GM19035 (cell line): ENCODE data around the gene GOLGA3.
"Not testable (repeated sequence)": the region's sequence is repeated elsewhere in the genome, so short reads cannot be mapped to it uniquely, and the experiment has no call there.

ENCODE experiments used
- ATAC-seq: cut with Tn5 transposase; IDR thresholded peaks from one replicate; pipeline ENCODE4 v1.9.1; 2021; ENCODE audit not compliant: unreplicated experiment

Gene GOLGA3

DNA sequence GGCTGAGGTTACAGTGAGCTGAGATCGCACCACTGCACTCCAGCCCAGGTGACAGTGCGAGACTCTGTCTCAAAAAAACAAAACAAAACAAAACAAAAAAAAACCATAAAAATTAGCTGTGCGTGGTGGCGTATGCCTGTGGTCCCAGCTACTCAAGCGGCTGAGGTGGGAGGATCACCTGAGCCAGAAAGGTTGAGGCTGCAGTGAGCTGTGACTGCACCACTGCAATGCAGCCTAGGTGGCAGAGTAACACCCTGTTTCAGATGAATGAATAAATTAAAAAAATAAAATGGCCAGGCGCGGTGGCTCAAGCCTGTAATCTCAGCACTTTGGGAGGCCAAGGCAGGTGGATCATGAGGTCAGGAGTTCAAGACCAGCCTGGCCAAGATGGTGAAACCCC, 75.0 kb downstream of the GOLGA3 start:
- ATAC-seq, result not testable (repeated sequence)

DNA sequence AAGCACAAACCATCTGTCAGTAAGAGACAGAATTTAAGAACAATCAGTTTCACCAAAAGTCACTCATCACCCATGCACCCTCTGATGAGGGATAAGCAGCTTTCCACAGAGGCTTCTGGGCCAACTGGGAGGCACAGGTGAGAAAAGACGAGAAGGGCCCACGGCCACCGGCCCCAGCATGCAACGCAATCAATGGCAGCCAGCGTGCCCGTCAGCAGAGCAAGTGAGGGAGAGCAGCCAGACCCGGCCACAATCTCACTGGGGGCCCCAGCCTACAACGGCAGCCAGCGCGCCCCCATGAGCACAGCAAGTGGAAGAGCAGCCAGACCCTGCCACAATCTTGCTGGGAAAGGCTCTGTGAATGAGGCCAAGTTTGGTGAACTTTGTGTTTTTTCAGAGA, 80.3 kb downstream of the GOLGA3 start:
- ATAC-seq, result no peak

DNA sequence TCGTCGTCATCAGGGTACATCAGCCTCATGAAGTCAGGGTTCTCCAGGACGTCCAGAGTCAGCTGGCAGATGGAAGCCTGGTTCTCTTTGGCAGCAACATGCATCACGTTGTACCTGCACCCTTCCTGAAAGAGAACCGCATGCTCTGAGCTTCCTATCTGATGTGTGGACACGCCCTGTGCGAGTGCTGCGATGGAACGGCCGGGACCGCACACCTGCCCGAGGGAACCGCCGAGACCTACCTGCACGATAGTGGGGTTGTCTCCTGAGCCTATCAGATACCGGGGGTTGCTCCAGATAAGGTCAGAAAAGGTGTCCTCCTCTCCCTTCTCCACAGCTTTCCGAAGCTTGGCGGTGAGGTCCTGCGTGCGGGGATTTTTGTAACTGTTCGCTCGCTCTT, 80.8 kb downstream of the GOLGA3 start:
- no peak for ATAC-seq

DNA sequence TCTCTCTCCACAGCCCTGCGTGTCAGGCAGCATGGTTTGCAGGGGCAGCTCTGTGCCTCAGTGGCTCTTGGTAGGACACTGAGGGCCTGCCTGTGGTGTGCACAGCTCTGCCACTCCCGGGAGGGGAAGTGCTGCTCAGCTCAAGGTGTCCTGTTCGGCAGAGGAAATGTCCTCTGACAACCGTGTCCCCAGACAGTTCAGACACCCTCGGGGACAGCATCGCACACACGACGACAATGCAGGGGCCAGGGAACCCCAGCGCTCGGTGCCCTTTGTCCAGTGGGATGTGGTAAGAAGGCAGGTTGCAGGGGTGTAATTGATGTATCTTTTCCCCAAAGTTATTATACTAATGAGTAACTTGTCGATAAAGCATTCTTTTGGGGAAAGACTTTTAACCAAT, 81.3 kb downstream of the GOLGA3 start:
- ATAC-seq, result no peak

DNA sequence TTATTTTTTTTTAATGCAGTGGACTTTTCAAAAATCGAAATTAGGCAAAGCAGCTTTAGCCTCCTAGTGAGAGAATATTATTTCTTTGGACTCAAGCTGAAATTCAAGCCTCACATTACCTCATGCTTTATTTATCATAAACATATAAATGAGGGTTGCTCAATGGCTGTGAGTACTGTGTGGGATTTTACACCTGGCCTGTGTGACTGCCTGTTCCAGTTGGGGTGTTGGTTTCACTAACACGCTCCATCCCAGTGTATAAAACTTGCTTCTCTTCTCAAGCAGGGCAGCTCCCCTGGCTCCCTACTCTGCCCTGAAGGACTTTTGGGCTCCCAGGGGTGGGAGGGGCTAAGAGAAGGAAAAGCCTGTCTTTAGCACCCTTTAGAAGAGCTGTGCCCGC, 82.1 kb downstream of the GOLGA3 start:
- no peak for ATAC-seq

DNA sequence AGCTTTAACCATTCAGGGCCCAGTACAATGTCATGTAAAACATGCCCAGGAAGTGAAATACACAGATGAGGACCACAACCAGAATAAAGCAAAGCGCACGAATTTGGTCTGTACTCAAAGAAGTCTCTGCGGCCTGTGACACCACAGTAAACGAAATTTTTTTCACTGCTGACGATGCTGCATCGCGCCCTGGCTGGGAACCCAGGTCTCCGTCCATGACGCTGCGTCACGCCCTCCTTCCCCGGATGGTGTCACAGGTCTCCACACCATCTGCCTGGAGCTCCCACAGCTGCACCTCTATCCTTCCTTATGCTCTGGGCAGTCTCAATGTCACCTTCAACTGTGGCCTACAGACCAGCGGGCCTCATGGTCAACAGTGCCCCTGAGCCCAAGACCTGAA, 84.8 kb downstream of the GOLGA3 start:
- no peak for ATAC-seq

DNA sequence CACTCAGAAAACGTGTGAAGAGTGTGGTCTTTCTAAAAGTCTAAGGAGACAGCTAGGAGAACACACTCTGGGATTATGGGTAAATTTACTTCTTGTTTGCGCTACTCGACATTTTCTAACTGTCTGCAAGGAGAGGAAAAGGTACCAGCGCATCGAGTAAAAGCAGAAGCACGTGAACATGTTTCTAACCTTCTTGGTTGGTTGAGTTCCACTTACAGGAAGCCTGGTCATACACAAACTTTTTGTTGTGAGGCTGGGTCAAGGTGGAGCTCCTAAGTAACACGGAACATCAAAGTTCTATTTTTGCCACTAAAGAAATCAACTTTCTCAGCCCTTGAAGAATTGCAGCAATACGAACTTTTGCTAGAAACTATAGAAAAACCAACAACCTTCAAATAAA, 87.0 kb downstream of the GOLGA3 start:
- ATAC-seq, result no peak

DNA sequence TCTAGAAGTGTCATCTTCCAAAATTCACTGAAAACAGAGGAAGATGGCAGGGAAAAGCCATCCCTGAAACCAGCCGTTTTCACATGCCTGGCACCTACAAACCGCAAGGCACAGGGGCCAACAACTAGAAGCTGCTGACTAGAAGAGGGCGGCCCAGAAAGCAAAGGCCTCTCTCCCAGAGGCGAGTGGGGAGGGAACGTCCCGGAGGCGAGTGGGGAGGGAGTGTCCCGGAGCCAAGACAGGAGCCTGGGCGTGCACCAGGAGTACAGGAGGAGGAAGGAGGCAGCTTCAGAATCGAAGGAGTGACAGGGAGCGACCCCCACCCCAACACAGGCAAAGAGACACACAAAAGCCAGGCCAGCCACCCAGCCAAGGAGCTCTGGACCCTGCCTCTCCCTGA, 88.0 kb downstream of the GOLGA3 start:
- no peak for ATAC-seq

DNA sequence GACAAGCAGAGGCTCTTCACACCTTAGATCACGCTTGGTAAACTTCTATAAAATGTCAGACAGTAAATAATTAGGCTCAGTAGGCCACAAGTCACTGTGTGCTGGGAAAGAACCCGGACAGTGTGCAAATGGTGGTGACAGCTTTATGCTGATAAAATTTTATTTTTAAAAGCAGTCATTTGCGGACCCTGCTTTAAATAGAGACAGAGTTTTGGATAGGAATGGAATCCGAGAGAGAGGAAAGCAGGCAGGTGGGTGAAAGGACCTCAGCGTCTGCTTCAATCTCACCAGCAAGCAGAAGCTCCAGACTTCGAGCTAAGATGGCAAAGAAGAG, 88.4 kb downstream of the GOLGA3 start:
- ATAC-seq, result no peak

DNA sequence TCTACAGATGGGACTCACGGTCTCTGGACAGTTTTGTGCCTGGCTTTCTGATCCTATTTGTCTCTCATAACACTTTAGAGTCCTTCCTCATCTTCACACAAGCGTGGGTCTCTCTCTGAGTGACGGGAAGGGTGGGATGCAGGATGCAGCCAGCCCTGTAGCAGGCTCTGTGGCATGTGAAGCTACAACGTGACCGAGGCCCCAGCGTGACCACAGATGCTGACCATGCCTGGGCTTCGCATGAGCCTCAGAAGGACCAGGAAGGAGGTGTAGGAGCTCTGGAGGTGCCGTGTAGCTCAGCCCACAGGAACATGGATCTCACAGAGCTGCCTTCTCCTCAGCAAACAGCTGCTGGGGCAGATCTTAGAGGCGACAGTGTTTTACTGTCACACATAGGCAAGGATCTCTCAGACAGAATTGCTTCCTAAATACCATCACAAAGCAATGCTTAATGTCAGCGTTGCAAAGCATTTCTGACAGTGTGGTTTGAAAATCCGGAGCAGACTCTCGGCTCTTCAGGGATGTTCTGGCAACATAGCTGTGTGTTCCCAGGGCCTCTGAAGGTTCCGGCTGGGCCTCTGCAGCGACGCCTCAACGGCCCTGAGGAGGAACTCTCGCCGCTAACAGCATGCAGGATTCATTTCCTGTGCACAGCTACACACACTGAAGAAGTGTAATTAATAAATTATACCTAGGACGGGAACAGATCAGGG, 88.9 kb downstream of the GOLGA3 start:
- ATAC-seq, result no peak

DNA sequence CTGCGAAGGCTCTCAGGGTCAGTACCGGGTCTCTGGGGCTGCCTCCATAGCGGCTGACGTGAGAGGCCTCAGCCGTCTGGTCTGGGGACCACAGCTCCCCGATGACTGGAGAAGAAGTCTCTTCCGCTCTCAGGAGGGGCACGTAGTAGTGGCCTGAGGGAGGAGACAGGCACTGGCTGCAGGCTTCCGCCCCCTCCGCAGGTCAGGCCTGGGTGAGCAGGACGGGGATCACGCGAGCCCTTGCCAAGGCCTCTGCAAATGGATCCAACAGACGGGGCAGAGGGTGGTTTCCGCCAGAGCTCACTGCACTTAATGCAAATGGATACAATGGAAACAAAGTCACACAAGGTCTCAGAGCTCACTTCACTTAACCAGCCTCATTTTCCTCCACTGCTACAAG, 91.8 kb downstream of the GOLGA3 start:
- ATAC-seq, result no peak

DNA sequence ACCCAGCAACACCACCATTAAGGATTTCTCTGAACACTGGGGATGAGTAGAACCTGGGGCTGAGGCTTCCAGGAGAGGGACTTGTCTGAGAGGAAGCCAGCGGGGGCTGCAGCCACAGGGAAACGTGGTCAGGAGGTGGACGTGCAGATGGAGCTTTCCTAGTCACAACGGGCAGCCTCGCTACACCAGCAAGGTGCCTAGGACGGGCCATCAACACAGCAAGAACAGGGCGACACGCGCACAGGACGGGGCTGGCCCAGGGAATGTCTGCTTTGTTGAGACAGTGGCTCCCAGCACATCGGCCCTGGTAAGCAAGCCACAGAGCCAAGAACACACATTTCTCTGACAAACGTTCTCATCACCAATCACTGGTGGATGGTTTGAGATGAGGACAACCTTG, 92.3 kb downstream of the GOLGA3 start:
- no peak for ATAC-seq

DNA sequence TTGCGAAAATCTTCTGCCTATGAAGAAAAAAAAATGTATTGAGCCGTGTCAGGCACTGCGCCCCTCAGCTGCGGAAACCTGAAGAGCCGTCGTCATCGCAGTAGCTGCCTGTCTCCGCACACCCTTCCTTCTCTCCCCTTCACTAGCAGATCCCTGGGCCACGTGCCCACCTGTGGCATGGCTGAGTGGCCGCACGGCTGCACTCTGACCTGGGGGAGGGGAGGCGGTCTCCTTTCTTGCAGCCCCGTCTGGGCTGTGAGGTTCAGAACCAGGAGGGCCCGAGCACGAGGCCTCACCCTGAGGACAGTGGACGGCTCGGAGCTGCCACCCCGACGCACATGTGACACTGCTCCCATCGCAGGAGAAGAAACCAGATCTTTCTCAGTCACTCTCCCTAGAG, 93.2 kb downstream of the GOLGA3 start:
- ATAC-seq, result no peak

DNA sequence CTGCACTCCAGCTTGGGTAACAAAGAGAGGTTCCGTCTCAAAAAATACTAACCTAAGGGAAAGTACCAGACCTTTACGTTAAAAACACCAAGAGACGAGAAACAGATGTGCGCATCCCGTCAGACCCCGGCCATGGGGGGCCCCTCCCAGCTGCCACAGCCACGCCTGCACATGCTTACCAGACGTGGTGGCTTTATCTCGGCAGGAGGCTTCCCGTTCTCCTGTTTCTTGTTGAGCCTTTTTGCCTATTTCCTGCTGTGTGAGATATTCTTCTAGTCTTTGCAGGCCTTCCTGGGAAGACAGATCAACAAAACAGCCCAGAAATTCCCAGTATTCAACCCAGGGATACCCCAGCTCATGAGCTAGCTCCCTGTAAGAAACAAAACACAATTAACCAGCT, 94.5 kb downstream of the GOLGA3 start:
- no peak for ATAC-seq

DNA sequence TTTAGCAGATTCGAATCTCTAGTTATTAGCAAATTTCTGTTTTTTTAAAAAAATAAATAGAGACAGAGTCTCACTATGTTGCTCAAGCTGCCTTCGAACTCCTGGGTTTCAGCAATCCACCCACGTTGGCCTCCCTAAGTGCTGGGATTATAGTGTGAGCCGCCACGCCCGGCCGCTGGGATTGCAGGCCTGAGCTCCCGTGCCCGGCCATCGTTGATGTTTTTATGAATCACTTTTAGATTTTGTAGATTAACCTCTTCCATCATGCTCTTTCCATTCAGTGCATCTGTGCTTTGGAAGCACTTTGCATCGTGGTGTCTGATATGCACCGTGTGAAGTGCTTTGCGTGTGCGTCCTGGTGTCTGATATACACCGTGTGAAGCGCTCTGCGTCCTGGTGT, 97.1 kb downstream of the GOLGA3 start:
- no peak for ATAC-seq

DNA sequence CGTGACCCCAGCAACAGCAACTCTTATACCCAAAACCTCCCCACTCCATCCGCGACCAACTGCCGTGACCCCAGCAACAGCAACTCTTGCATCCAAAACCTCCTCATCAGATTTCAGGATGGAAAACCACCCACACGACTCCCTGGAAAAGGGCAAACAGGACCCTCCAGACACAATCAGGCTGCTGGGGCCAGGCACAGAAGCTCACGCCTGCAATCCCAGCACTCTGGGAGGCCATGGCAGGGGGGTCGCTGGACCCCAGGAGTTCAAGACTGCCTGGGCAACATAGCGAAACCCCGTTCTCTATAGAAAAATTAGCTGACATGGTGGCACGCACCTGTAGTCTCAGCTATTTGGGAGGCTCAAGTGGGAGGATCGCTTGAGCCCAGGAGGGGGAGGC, 98.3 kb downstream of the GOLGA3 start:
- ATAC-seq, result no peak

DNA sequence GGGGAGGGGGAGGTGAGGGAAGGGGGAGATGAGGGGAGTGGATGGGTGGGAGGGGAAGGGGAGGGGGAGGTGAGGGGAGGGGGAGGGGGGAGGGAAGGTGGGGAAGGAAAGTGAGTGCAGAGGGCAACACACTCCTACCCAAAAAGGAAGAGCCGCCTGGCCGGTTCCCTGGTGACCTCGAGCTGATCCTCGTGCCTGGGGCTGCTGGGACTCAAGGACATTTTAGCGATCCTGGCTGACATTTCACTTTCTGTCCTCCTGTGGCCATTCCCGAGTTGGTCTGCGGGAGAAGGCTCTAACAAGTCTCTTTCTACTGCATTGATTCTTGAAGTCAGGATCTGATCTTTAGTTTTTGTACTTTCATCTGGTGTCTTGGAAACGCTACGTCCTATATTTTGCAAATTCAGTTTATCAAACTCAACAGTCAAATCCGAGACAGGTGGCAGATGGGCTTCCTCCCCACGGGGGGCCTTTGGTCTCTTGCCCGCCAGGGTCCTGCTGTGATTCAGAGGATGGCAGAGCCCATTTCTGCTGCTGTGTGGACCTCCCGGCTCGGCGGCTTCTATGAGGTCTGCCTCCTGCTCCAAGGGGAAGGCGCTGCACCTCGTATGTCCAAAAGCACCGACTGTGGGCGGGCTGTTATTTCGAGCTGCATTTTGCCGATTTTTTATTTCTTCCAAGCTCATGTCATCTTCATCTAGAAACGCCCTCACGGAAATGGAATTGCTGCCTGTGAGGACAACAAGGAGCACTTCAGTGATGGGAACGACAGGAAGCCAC, 98.9 kb downstream of the GOLGA3 start:
- no peak for ATAC-seq

DNA sequence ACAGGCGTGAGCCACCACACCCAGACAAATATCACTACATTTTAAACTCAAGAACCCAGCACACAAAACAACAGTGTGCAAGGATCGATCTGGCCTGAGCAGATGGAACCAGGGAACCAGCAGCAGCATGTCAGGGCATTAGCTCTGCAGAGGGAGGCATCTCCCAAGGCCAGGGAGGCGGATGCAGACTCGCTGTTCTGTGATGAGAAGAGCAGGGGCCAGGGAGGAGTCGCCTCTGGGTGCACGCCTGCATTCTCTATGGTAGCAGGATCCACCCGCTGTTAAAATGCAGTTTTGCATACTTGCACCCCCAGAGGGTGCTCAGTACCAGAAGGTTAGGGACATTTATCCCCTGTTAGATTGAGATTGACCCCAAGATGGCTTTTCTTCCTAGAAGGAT, 100.2 kb downstream of the GOLGA3 start:
- no peak for ATAC-seq

DNA sequence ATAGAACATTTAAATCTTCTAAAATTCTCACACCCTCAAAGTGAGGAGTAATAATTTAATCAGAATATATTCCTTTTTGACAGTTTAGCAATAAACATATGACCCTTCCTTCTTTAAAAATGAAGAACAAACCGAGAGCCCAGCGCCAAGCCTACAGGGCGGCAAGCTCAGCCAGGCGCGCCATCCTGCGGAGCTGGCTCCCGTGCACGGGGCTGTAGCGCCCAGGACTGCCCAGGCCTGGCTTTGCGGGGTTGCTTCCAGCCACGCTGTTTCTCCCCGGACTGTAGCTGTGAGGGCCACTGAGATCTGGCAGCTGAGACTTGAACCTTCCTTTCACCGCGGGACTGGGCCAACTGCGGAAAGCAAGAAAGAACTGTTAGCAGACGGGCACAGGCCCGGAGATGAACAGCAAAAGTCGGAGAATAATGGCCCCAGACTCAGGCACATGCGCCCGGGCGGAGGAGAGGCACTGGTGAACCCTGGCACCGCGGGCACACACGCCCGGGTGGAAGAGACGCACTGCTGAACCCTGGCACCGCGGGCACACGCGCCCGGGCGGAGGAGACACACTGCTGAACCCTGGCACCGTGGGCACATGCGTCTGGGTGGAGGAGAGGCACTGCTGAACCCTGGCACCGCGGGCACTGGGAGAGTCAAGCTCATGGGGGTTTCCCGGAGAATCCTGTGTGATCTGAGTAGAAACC, 101.4 kb downstream of the GOLGA3 start:
- no peak for ATAC-seq

DNA sequence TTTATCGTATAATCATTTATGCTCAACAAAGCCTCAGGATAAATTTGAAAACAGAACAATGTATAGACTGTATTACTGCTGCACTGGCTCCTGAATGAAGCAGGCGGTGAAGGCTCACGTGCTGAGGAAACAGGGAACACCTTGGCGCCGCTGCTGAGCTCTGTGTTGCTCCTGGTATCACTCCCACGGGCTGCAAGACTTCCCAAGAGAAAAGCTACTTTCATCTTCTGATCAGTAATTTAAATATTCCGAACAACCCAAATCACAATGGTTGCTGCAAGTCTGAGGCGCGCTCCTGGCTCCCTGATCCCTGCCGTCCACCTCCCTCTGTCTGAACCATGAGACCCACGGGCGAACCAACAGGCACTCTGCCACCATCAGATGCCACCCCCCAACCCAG, 102.3 kb downstream of the GOLGA3 start:
- no peak for ATAC-seq

DNA sequence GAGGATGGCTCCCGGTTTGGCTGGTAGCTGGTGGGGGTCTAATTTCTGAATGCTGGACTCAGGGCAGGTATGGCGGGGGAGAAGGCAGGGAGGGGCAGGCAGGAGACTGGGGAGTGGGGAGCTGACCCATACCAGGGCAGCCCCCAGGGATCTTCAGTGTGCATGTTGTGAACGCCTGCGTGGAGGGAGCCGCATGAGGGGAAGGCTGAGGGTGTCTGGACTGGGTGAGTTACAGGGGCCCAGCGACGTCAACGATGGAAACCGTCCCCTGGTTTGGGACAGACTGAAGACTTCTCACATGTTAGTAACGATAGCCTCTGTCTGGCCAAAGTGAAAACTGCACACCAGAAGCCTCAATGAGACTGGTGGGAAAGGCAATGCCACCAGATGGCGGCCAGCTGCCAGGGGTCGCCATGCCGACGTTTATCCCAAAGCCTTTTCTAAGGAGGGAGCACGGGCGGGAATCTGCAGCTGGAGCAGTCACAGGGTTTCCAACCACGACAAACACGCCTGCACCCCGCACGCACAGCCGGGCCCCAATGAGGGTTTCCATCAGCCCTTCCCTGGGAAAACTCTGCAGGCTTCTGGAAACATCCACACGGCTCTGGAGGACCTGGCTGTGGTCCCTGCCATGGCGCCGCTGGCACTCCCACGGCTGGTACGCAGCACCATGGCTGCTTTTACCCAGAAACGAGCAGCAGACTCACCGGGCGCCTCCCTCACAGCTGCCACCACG, 104.0 kb downstream of the GOLGA3 start:
- ATAC-seq, result no peak

DNA sequence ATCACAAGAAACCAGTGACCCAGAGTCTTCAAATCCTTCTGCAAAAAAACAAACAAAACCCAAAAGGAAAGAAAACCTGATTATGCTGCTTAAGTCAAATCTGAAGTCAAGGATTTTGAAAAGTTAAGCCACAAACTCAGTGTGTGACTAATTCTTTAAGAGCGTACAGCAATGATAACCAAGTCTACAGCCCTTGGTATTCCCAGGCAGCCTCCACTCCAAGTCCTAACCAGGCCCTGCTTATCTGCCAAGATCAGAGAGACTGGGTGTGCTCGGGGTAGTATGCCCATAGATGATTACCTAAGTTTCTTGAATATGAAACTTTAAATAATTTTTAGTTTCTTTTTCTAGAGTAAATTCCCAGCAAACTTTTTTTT, 104.9 kb downstream of the GOLGA3 start:
- no peak for ATAC-seq
